ENCODE results near the gene INPP5F. TPM values are rescaled to one million over a fixed set of nuclear protein-coding genes. Genes with fewer than 3 reads are reported as not detected.

INPP5F gene
- total and polyA plus RNA-seq, 2 of the 13 experiments (the other 11 are each of a cell fraction or from before 2014, with no cell fraction given), result 12.5 to 15.7 TPM

GRCh38 chr10:119762035-119762434 is 36.2 kb downstream of the INPP5F start (continued):
- TF ChIP-seq ZNF282 (IDR thresholded peaks at IDR 0.05; ENCODE audit: partially characterized antibody) (no peak), TBP (CRISPR knock-in tag; IDR thresholded peaks at IDR 0.05) (no peak), ZNF704 (CRISPR knock-in tag; IDR thresholded peaks at IDR 0.05; ENCODE audit: borderline replicate concordance) (no peak), NPAS2 (CRISPR knock-in tag; IDR thresholded peaks at IDR 0.05; ENCODE audit: borderline replicate concordance) (no peak), THAP8 (CRISPR knock-in tag; IDR thresholded peaks at IDR 0.05; ENCODE audit: borderline replicate concordance) (no peak), CBFB (CRISPR knock-in tag; IDR thresholded peaks at IDR 0.05) (no peak), KLF15 (CRISPR knock-in tag; IDR thresholded peaks at IDR 0.05; ENCODE audit: borderline replicate concordance) (no peak), SSRP1 (CRISPR knock-in tag; IDR thresholded peaks at IDR 0.05) (no peak), ZBTB3 (CRISPR knock-in tag; IDR thresholded peaks at IDR 0.05; ENCODE audit: borderline replicate concordance, low read depth) (no peak), CBX1 (IDR thresholded peaks at IDR 0.05; ENCODE audit: low read depth) (no peak), ZNF143 (CRISPR knock-in tag; IDR thresholded peaks at IDR 0.05) (no peak), GLI4 (CRISPR knock-in tag; IDR thresholded peaks at IDR 0.05; ENCODE audit: borderline replicate concordance) (no peak), ZNF570 (CRISPR knock-in tag; IDR thresholded peaks at IDR 0.05; ENCODE audit: borderline replicate concordance) (no peak), SOX6 (IDR thresholded peaks at IDR 0.05) (no peak), SOX6 (CRISPR knock-in tag; IDR thresholded peaks at IDR 0.05) (peak; percentile 87), ZBTB37 (CRISPR knock-in tag; IDR thresholded peaks at IDR 0.05) (no peak), FOXP1 (IDR thresholded peaks at IDR 0.05) (peak; percentile 74), FOXP1 (CRISPR knock-in tag; IDR thresholded peaks at IDR 0.05) (peak; percentile 86), PBX3 (CRISPR knock-in tag; IDR thresholded peaks at IDR 0.05; ENCODE audit: borderline replicate concordance) (no peak), RFX5 (IDR thresholded peaks at IDR 0.05; ENCODE audit: low read depth, low read length) (no peak), ZBTB14 (CRISPR knock-in tag; IDR thresholded peaks at IDR 0.05) (no peak), ZNF782 (CRISPR knock-in tag; IDR thresholded peaks at IDR 0.05; ENCODE audit: borderline replicate concordance) (no peak), HNF4G (IDR thresholded peaks at IDR 0.05; ENCODE audit: borderline replicate concordance, low read depth, low read length) (peak; percentile 48; the same call in 1 of the 2 replicates), HNF4G (CRISPR knock-in tag; IDR thresholded peaks at IDR 0.05; ENCODE audit: borderline replicate concordance, low read depth) (peak; percentile 30; the same call in 1 of the 2 replicates), ZNF776 (CRISPR knock-in tag; IDR thresholded peaks at IDR 0.05) (no peak), ZFP82 (CRISPR knock-in tag; IDR thresholded peaks at IDR 0.05; ENCODE audit: borderline replicate concordance) (no peak)
